ENCODE measurements around the gene TSHZ3.

DNA sequence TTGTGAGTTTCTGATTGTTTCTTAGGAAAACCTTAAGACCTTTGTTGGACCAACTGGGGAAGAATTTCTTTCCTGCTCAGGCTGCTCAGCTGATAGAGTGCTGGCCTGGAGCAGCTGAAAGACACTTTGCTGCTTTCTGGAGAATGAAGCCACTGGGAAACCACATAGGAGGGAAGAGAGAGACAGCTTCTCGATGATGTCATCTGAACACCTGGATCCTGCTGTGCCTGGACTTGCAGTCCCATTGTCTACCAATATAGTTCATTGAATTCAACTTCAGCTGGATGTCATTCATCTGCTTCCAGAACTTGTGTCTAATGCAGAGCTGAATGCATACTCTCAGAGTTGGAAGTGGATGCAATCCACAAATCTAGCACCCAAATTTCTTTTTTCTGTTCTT lies 34.3 kb upstream of the TSHZ3 start:
- TF ChIP-seq CTCF (conservative IDR thresholded peaks at IDR 0.05; ENCODE audit: low read depth, low read length) (no peak), EZH2 (IDR thresholded peaks at IDR 0.05; ENCODE audit: borderline replicate concordance, low read depth, low read length, poor library complexity, severe bottlenecking) (no peak)
